Fibroblast of skin of left biceps (primary cell): ENCODE measurements around the gene SRGAP2C.
"Not testable (repeated sequence)": the region's sequence is repeated elsewhere in the genome, so short reads cannot be mapped to it uniquely, and the experiment has no call there.

ENCODE experiments used
- DNase-seq, 2 experiments: peaks; one replicate each; pipeline ENCODE4 v3.0.0-alpha.2; 2013; ENCODE audit warnings: low read depth in 2 of 2

Gene SRGAP2C

DNA sequence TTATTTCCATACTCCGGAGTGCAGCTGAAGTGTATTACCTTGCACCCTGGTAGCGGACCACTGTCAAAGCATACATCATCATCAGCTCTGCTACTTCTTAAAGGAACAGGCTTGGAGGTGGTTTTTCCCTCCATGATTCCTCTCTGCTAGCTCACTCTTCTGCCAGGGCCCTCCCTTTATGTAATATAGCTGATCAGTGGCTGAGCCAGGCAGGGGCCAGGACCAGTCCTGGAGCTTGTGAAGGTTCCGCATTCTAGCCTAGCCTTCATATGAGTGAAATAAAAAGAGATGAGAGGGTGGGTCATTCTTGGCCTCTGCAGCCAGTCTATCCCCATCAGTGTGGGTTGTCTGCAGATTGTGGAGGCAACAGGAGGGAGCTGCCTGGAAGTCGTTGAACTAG lies 200.0 kb downstream of the SRGAP2C start:
- DNase-seq: not testable (repeated sequence)

DNA sequence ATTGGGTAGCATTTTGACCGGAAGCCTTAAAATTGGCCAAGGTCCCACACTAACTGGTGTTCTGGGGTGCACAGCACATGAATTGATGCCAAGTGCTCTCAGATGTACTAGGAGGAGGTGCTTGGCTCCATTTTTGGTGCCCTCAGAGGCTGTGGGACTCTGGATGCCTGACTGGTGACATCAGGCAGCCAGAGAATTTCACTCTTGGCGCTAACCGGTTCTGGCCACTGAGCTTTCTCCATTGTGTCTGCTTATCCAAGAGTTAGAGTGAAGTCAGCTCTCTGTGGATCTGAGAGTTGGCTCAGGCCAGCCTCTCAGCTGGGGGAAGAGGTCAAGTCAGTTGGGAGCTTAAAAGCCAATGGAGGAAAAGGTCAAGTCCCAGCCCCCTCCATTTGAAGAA lies 200.4 kb downstream of the SRGAP2C start:
- not testable (repeated sequence) for DNase-seq

DNA sequence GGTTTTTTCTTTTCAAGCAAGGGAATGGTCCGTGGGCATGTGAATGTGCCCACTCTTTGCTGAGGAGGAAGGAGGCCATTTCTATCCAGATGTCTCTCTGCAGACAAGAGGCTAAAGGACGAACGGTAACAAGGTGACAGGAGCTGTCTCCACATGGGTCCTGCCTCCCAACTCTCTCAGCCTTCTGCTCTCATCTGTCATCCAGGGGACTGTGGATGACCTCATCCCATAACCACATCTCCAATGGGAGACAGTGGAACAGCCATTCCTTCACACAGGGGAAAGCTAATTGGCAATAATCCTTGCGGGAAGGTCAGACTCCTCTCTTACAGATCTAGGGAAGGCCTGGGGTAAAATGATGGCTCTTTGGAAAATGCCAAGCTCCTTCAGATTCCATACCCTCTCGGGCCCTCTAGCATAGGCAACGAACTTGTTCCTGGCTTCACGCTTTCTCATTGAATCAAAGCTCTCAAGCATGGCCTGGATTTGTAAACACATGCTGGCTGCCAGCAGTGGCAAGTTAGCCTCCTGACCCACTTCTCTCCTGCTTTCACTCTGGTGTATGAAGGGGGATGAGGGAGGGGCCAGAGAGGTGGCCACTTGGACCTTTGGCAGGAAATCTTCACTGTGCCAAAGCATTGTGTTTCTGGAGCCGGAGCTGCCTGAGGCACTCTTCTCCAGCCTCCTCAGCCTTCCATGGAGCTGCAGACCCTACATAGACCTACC lies 201.0 kb downstream of the SRGAP2C start:
- DNase-seq: not testable (repeated sequence)

DNA sequence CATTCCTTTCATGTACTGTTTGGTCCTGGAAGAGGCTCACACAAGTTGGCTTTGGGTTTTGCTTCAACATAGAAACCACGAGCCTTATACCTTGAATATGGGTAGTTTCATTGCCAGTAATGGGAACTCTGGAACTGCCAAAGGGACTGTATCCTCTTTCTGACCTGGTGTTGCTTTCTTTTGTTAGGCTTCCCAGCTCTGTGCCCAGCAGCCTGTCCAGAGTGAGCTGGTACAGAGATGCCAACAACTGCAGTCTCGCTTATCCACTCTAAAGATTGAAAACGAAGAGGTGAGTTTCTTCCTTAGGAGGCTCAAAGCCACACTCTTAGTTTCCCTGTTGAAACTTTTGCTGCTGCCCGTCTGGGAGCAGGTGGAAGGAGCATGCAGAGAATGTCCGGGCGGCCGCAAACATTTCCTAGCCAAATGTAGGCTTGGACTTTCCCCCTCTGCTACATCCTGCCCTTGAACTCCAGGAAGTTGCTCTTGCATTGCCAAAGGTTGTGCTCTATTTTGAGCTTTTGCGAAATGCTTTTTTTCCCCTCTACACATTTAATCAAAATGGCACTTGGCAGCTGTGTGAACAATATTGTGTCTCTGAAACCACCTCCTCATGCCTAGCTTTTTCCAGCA lies 201.7 kb downstream of the SRGAP2C start:
- DNase-seq: not testable (repeated sequence)

DNA sequence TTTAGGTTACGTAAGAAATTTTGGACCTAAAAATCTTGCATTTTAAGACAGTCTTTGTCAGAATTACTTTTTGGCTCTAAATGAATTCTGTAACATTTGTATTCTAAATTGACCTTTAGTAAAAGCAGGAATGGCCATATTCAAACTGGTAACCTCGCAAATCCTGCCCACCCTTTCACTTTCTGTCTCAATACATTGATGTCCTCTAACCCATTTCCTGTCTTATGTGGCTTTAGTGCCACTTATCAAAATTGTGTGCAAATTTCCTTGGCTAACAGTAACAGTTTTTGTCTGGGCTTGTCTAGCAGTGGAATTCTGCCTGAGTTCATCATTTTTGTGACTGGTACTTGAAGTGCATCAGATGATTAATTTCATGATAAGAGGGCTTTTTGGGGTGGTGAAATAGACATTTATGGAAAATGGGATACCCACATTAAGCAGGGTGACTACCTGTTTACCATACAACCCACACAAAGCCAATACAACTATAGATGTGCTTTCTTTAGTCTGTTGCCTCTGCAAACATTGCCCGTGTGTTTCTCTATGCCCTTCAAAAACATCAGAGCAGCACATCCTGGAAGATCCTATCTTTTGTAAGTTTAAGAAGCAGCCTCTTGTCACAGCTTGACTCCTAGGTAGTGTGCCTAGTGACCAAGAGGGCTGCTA lies 205.3 kb downstream of the SRGAP2C start:
- not testable (repeated sequence) for DNase-seq

DNA sequence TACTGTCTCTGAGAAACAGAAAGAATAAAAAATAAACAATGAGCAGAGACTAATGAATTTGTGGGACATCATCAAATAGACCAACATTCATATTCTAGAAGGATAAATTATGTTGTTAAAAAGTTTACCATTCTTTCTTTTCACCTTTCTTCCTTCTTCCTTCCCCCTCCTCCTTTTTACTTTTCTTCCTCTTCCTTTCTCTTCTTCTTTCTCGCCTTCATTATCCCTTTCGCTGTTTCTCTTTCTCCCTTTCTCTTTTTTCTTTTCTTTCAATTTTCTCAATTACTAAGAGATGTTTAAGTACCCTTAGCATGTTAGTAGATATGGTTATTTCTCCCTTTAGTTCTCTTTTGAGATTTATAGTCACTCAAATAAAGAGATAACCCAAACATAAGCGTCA lies 207.4 kb downstream of the SRGAP2C start:
- not testable (repeated sequence) for DNase-seq

DNA sequence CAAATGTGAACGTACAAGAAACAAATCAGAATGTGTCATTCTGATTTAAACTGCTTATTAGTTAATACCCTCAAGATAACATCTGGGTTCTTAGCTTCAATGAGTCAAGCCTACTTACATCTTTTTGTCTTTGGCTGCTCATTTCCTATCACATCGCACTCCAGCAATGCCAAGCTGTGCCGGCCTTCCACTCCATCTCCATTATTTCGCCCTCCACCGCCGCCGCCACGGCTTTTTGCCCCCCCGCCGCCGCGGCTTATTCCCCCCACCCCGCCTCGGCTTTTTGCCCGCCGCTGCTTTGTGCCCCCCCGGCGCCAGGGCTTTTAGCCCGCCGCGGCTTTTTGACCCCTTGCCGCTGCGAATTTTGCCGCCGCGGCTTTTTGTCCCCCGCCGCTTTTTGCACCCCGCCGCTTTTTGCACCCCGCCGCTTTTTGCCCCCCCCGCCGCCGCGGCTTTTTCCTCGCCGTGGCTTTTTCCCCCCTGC lies 211.0 kb downstream of the SRGAP2C start:
- DNase-seq: not testable (repeated sequence)

DNA sequence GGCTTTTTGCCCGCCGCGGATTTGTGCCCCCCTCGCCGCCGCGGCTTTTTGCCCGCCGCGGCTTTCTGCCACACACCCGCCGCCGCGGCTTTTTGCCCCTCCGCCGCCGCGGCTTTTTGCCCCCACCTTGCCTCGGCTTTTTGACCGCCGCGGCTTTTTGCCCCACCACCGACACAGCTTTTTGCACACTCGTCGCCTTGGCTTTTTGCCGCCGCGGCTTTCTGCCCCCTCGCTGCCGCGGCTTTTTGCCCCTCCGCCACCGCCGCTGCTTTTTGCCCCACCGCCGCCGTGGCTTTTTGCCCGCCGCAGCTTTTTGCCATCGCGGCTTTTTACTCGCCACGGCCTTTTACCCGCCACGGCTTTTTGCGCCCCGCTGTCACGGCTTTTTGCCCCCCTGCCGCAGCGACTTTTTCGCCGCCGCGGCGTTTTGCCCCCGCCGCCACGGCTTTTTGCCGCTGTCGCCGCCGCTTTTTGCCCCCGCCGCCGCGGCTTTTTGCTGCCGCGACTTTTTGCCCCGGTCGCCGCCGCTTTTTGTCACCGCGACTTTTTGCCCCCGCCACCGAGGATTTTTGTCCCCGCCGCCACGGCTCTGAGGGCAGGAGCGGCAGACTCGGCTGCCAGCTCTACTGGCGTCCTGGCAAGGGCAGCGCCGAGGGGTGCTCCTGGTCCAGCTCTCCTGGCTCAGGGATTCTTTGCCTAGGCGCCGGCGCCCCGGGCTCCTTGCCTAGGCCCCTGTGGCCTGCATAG lies 211.7 kb downstream of the SRGAP2C start:
- not testable (repeated sequence) for DNase-seq

DNA sequence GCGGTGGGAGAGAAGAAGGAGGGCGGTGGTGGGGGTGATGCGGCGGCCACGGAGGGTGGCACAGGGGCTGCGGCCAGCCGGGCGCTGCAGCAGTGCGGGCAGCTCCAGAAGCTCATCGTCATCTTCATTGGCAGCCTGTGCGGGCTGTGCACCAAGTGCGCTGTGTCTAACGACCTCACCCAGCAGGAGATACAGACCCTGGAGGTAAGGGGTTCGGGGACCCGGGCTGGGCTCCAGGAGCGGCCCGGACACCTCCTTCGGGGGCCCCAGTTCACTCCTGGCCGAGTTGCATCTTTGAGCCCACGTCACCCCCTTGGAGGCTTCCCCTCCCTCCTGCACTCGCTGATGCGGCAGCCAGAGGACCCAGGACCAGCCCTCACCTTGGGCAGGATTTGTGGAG lies 212.3 kb downstream of the SRGAP2C start:
- not testable (repeated sequence) for DNase-seq

DNA sequence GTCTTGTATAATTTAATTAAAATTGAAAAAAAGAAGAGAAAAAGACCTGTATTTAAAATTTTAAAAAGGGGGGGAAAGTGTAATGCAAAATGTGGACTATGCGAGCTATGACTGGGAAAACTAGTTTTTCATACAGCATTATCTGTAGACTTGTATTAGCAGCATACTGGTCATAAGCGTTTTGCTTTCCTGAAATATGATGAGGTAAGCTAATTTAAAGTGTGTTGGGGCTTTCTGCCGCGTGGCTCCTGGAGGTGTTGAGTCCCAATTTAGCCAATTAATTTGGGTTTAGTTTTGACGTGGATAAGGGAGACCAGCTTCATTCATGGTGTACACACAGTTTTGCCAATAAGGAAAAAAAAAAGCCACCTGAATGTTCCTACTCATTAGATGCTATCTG lies 214.4 kb downstream of the SRGAP2C start:
- not testable (repeated sequence) for DNase-seq

DNA sequence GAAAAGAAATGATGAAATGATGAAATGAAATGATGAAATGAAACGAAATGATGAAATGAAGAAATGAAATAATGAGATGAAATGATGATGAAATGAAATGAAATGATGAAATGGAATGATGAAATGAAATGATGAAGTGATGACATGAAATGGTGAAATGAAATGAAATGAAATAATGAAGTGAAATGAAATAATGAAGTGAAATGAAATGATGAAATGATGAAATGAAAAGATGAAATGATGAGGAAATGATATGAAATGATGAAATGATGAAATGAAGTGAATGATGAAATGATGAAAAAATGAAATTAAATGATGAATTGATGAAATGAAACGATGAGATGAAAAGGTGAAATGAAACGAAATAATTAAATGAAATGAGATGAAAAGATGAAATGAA lies 215.3 kb downstream of the SRGAP2C start:
- DNase-seq: not testable (repeated sequence)

DNA sequence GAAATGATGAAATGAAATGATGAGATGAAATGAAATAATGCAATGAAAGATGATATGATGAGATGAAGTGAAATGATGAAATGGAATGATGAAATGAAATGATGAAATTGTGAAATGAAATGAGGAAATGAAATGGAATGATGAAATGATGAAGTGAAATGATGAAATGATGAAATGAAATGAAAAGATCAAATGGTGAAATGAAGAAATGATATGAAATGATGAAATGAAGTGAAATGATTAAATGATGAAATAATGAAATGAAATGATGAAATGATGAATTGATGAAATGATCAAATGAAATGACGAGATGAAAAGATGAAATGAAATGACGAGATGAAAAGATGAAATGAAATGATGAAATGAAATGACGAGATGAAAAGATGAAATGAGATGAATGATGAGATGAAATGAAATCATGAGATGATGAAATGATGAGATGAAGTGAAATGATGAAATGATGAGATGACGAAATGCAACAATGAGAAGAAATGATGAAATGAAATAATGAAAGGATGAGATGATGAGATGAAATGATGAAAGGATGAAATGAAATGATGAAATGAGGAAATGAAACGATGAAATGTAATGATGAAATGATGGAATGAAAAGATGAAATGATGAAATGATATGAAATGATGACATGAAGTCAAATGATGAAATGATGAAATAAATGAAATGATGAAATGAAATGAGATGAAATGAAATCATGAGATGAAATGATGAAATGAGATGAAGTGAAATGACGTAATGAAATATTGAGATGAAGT lies 216.0 kb downstream of the SRGAP2C start:
- DNase-seq: not testable (repeated sequence)

DNA sequence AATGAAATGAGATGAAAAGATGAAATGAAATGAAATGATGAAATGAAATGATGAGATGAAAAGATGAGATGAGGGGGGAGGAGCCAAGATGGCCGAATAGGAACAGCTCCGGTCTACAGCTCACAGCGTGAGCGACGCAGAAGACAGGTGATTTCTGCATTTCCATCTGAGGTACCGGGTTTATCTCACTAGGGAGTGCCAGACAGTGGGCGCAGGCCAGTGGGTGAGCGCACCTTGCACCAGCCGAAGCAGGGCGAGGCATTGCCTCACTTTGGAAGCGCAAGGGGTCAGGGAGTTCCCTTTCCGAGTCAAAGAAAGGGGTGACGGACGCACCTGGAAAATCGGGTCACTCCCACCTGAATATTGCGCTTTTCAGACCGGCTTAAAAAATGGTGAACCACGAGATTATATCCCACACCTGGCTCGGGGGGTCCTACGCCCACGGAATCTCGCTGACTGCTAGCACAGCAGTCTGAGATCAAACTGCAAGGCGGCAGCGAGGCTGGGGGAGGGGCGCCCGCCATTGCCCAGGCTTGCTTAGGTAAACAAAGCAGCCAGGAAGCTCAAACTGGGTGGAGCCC lies 216.7 kb downstream of the SRGAP2C start:
- DNase-seq: not testable (repeated sequence)

DNA sequence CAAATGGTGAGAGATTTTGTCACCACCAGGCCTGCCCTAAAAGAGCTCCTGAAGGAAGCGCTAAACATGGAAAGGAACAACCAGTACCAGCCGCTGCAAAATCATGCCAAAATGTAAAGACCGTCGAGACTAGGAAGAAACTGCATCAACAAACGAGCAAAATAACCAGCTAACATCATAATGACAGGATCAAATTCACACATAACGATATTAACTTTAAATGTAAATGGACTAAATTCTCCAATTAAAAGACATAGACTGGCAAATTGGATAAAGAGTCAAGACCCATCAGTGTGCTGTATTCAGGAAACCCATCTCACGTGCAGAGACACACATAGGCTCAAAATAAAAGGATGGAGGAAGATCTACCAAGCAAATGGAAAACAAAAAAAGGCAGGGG lies 218.5 kb downstream of the SRGAP2C start:
- not testable (repeated sequence) for DNase-seq

DNA sequence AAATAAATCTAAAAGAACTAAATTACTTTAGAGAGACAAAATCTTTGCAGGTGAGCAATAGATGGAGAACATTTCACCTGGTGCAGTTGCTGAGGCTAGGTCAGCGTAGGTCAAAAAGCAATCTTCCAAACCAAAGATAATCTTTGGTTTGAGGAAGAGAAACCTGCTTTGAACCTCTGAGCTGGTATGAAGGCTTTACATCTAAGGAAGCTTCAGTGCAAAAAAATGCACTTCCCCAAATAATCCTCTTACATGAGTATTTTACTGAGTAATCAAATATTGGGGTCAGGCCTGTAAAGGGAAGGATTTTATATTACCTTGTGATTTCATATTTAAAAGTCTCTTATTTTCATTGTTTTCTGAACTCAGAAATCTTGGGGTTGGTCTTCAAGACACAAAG lies 223.6 kb downstream of the SRGAP2C start:
- DNase-seq: no peak

DNA sequence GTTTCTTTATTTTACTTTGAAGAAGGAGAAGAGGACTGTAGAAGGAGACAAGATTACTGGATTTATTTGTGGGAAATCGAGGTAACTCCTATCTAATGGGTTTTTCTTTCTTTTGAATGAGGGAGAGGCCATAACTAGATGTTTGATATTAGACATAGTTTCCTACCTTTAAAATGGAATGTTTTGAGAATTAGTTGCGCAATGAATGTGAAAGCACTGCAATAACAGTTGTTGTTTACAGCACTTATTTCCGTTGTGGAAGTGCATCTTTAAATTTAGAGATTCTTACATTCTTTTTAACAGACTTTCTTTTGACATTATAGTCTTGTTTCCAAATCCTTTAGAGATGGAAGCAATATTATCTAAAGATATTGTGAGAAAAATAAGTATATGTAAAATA lies 229.0 kb downstream of the SRGAP2C start:
- DNase-seq: no peak

DNA sequence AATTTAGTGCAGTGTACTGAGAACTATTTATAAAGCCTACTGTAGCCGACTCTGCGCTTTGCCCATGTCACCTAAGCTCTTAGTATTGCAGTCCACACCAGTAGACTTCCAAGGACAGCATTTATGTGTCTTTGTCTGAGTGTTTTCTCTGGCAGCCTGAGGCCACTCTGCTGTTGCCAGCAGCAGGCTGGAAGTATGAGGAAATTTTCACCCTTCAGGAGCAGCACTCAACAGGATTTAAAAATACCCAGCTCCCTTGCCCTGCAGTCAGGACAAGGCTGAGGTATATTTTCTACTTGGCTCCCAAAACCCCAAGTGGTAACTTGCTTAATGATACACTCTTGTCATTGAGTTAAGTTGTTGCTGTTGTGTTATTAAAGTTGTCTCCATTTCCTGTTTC lies 230.1 kb downstream of the SRGAP2C start:
- DNase-seq: no peak

DNA sequence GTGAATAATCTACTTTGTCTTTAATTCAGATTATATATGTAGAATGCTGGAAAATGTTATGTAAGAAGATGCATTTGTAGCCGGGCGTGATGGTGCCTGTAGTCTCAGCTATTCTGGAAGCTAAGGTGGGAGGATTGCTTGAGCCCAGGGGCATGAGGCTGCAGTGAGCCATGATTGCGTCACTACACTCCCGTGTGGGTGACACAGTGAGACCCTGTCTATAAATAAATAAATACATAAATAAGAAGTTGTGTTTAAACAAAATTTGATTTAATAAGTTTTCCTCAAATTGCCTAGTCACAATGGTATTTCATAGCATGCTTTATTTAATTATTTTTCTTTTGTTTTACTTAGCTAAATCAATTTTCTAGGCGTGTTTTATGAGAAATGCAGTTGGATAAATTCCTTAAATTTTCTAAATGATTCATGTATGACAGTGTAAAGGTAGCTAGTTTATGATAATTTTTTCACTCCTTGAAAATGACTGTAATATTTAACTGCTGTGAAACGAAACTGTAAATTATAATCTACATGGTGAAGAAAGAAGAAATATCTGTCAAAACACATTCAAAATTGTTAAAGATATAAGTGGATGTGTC lies 232.6 kb downstream of the SRGAP2C start:
- no peak for DNase-seq

DNA sequence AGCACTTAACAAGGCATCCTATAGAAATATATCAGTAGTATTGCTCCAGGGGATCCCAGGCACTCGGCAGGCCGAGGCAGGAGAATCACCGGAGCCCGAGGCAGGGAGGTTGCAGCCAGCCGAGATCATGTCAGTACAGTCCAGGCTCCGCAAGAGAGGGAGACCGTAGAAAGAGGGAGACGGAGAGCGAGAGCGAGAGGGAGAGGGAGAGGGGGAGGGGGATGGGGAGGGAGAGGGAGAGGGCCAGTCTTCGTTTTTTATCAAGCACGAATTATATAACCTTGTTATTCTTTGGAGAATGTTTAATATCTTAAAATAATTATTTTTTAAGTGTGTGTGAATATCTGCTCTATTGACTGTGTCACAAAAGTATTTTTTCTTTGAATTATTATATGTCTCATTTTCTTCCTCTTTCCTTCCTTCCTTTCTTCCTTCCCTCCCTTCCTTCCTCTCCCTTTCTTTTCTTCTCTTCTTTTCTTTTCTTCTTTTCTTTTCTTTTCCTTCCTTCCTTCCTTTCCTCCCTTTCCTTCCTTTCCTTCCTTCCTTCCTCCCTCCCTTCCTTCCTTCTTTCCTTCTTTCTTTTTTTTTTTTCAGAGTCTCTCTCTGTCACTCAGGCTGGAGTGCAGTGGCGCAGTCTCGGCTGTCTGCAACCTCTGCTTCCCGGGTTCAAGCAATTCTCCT lies 233.7 kb downstream of the SRGAP2C start:
- DNase-seq: no peak
